HG03575 (cell line): Measurements from ENCODE around the gene PARP11.

Source experiments
- ATAC-seq: cut with Tn5 transposase; IDR thresholded peaks from one replicate; pipeline ENCODE4 v1.9.1; 2021; ENCODE audit not compliant: unreplicated experiment, insufficient number of reproducible peaks, low FRiP score; ENCODE audit errors: extremely low read depth

PARP11 gene

GRCh38 chr12:3834774-3835173 is 38.4 kb downstream of the PARP11 start:
- ATAC-seq, result no peak

- ATAC-seq, result no peak
Observed at GRCh38 chr12:3833670-3834310, 39.4 kb downstream of the PARP11 start.

GRCh38 chr12:3832738-3833137 is 40.5 kb downstream of the PARP11 start:
- ATAC-seq, result no peak

DNA sequence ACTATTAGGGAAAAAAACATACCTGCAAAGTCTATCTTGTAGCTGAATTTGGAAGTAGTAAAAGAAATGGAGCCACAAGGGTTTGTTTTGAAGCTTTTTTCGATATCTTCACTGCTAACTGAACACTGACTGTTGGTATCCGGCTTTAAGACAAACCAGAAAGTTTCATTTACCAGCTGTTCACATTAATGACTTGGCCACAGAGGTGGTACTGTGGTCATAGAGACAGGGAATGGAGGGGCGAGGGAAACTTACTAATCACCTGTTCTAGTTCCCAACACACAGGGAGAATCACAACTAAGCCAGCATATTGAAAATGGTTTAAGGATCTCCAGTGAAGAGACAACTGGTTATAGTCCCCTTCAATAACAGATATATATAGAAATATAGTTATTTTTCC is 44.3 kb downstream of the PARP11 start:
- ATAC-seq, result no peak

GRCh38 chr12:3827301-3828000 is 45.7 kb downstream of the PARP11 start:
- no peak for ATAC-seq

DNA sequence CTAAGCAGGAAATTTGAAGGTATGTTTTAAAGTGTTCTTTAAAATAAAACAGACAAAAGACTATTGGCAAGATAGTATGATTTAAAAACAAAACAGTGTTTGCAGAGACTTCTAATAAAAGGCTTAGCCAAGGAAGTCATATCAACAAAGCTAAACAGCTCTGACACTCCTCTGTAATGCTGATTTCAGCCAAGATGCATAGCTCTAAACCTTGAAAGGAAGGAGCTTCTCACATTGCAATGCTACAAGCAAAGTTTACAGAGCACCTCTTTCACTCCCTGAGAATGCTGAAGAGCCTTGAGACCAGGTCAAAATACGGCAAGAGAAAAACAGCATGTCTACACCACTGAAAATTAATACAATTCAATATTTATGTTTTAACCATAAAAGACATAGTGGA is 51.8 kb downstream of the PARP11 start:
- ATAC-seq, result no peak

DNA sequence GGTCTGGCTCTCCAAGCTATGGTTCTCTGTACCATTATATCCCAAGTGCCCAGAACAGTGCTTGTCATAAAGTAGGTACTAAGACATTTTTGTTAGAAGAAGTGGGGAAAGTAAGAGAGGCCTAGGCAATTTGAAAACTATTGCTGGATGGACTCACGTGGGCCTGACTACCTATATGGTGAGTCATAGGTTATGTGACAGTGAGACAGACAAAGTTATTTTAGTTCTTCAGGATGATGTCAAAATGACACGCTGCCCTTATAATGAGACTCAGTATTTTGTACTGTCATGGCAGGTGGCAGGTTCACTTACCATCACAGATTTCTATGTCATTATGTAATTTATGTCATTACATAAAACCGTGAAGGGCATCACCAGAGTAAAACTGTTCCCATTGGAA is 53.1 kb downstream of the PARP11 start:
- no peak for ATAC-seq

- ATAC-seq, result no peak
Observed at GRCh38 chr12:3816266-3816665, 56.9 kb downstream of the PARP11 start.

GRCh38 chr12:3815094-3815766 is 58.0 kb downstream of the PARP11 start:
- no peak for ATAC-seq

DNA sequence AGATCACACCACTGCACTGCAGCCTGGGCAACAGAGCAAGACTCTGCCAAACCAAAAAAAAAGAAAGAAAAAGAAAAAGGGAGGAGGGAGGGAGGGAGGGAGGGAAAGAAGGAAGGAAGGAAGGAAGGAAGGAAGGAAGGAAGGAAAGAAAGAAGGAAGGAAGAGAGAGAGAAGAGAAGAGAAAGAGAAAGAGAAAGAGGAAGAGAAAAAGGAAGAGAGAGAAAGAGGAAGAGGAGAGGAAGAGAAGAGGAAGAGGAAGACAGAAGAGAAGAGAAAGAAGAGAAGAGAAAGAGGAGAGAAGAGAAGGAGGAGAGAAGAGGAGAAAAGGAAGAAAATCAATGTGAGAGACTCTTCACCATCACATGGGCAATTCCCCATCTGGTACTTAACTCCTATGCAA is 62.7 kb downstream of the PARP11 start:
- no peak for ATAC-seq

GRCh38 chr12:3810016-3810370 is 63.2 kb downstream of the PARP11 start:
- ATAC-seq, result no peak

DNA sequence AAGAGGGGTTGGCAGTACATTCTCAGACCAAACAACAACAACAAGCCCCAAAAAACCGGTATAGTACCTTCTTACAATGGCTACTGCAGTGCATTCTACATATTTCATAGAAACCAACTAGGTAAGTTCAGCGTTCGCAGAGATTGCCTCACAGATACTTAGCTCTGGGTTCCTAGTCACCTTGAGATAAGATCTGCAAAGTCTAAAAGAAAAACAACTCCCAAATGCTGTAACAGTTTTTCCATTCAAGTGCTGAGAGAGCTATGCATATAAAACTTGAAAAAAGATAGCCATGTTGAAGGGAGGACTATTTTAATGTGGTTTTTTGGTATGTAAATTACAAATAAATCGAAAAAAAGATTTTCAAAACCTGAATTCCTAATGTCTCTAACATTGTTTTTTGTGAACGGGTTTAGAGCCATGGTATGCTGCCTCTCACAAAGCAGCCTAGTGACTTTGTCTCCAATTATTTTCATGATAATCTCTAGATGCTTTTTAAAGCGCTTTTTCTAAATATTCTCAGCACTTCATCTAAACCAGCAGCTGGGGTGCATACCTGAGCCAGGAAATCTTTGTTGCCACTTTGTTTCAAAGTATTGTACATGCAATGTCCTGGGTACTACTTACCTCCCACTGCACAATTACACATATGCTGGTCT is 63.7 kb downstream of the PARP11 start:
- ATAC-seq, result no peak

DNA sequence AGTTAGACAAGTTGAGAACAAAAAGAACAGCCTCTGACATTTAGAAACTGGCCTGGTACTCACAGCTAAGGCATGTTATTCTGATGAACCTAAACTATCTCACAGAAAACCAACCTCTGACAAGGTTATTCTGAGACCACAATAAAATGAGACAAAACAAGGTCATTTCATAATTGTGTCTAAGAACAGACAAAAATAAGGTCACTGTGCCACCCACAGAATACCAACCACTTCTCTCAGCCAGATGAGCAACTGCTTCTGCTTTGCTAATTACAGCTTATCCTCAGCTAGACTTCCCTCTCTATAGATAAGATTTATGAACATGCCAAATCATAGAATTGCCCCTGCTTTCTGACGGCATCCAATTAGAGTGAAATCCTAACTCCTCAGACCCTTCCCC is 68.1 kb downstream of the PARP11 start:
- no peak for ATAC-seq

DNA sequence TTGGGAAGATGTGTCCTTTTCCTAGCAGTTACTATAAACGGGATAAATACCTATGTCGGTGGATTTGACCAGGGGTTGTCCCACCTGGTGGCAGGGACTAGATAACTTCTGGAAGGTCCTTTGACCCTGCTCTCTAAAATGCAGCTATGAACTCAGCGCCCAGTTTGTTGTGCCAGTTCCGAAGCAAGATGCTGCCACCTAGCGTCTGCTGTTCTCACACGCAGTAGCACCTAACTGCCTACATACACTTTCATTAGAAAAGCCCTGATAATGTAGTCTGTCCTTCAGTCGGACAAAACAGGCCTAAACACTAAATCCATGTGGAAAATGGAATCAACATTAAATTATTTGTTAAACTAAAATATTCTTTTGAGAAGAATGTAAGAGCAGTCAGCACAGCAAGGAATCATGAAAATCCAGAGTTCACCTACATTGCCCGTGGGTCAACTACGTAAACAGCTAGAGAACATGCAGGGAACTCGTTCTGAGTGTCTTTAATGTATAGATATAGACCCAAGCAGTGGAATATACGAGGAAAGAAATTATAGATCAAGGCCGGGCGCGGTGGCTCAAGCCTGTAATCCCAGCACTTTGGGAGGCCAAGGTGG is 69.2 kb downstream of the PARP11 start:
- no peak for ATAC-seq

- no peak for ATAC-seq
Observed at GRCh38 chr12:3802721-3803120, 70.5 kb downstream of the PARP11 start.

- no peak for ATAC-seq
Observed at GRCh38 chr12:3797531-3798048, 75.6 kb downstream of the PARP11 start.

DNA sequence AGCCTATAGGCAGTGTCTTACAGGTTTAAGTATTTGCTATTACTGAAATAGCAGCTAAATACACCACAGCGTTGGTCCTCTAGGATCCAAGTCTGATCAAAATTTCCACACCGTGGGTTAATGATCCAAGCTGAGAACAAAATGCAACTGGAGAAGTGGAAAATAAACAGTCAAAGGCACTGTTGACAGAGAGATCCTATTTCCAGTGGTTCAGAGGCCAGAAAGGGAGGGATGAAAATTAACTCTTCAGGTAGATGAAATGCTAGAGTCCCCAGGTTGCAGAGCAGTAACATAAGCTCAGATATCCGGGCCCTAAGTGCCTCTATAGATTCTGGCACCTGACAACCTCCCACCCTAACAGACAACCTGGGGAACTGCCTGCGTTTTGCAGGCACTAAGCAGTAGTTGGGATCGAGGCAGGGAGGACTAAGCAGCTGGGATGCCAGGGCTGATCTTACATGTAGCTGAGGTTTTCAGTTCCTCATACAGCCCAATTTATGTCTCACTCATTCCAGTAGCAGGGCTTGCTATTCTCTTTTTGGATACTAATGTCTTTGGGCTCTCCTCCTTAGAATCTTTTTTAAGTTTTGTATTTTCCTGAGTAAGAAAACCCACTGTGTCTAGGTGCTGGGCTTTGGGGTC is 77.6 kb downstream of the PARP11 start:
- ATAC-seq, result no peak

DNA sequence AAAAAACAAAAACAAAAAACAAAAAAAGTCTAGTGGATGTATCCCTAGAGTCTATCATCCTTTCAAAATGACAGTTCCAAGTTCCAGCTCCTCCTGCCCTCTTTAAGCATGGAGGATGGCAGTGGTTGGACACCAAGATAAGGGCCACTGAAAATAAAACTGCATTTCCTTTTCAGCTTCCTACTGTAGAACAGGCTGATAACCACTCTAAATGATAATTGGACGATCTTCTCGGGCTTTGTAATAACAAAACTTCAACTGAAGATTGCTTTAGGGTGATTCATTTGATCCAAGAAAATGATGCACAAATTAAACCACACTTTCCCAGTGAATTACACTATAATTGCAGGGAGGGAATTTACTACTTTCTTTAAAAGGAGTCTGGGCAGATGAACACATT is 78.1 kb downstream of the PARP11 start:
- no peak for ATAC-seq
